ENCODE measurements around the gene SLC1A5. TPM values are rescaled to one million over a fixed set of nuclear protein-coding genes. Genes with fewer than 3 reads are reported as not detected.

The SLC1A5 gene
- total and polyA plus RNA-seq, 2 experiments from 2014 or later, result 43.0 to 63.6 TPM

GRCh38 chr19:46818812-46819211 lies 30.4 kb upstream of the SLC1A5 start:
- no peak for TF ChIP-seq CTCF (IDR thresholded peaks at IDR 0.05; ENCODE audit: low read depth, low read length)
- Histone ChIP-seq H3K4me1 (ENCODE audit: low read depth) (peaks cover 10% of the 10 kb centered on the region), H3K27ac (no peak overlapping the region), H3K4me3 (no peak overlapping the region), H3K27me3 (no peaks in the 10 kb centered on the region), H3K36me3 (no peaks in the 10 kb centered on the region), H3K9me3 (ENCODE audit: low read depth) (no peaks in the 10 kb centered on the region)
- peak in 1 of 2 donors; percentile 37 for DNase-seq (ENCODE audit: low read depth in 1 of 2, low spot score in 1 of 2)

DNA sequence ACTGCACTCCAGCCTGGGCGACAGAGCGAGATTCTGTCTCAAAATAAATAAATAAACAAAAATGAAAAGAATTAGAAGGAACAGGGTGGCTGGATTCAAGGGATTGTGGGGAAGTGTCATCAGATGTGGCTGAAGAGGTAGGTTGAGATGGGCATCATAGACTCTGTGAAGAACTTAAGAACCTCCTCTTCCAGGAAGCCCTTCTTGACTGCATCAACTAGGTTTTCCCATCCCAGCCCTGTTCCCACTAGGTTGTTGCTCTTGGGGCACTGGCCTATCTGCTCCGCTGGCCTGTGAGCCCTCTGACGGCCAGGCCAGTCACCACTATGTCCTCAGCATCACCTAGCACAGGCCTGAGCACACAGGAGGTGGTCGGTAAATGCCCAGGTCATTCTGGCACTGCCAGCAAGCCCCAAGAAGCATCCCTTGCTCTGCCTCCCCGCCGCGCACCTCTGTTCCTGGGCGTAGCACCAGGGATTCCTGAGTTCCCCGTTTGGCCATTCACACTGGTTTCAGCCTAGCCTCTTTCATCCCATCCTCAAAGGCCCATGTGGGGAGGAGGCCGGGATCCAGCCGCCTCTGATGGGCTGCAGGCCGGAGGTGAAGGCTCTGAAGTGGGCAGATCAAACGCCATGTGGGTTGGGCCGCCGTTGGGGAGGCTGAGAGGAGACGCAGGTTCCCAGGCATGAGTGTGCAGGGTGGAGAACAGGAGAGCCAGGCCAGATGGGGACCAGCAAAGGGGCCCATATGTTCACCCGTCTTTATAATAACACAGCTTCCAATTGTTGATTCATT lies 27.6 kb upstream of the SLC1A5 start:
- Histone ChIP-seq H3K36me3 (no peaks in the 10 kb centered on the region), H3K27me3 (no peaks in the 10 kb centered on the region), H3K9me3 (ENCODE audit: low read depth) (no peaks in the 10 kb centered on the region), H3K27ac (no peak overlapping the region), H3K4me3 (no peak overlapping the region), H3K4me1 (ENCODE audit: low read depth) (peaks cover 3% of the 10 kb centered on the region)
- TF ChIP-seq CTCF (IDR thresholded peaks at IDR 0.05; ENCODE audit: low read depth, low read length), result no peak
- DNase-seq (ENCODE audit: low read depth in 1 of 2, low spot score in 1 of 2), result no peak

- DNase-seq (ENCODE audit: low read depth in 1 of 2, low spot score in 1 of 2), result peak in 1 of 2 donors; percentile 90
- no peaks in the 10 kb centered on the region for H3K36me3 ChIP-seq
- peak overlapping the region; percentile 25 for H3K27ac ChIP-seq
- H3K9me3 ChIP-seq (ENCODE audit: low read depth), result no peaks in the 10 kb centered on the region
- no peaks in the 10 kb centered on the region for H3K4me1 ChIP-seq (ENCODE audit: low read depth)
- H3K27me3 ChIP-seq, result no peaks in the 10 kb centered on the region
- no peak for TF ChIP-seq CTCF (IDR thresholded peaks at IDR 0.05; ENCODE audit: low read depth, low read length)
- H3K4me3 ChIP-seq, result no peak overlapping the region
Measured at GRCh38 chr19:46813839-46814358, 25.5 kb upstream of the SLC1A5 start.

GRCh38 chr19:46812977-46813838 lies 24.8 kb upstream of the SLC1A5 start:
- Histone ChIP-seq H3K36me3 (no peaks in the 10 kb centered on the region), H3K27me3 (no peaks in the 10 kb centered on the region), H3K4me3 (no peak overlapping the region), H3K4me1 (ENCODE audit: low read depth) (no peaks in the 10 kb centered on the region), H3K9me3 (ENCODE audit: low read depth) (no peaks in the 10 kb centered on the region), H3K27ac (peak overlapping the region; percentile 25)
- no peak for TF ChIP-seq CTCF (IDR thresholded peaks at IDR 0.05; ENCODE audit: low read depth, low read length)
- DNase-seq (ENCODE audit: low read depth in 1 of 2, low spot score in 1 of 2), result peak; percentile 16 to 29

- Histone ChIP-seq H3K27ac (no peak overlapping the region), H3K4me1 (ENCODE audit: low read depth) (no peaks in the 10 kb centered on the region), H3K4me3 (no peak overlapping the region), H3K27me3 (no peaks in the 10 kb centered on the region), H3K9me3 (ENCODE audit: low read depth) (no peaks in the 10 kb centered on the region), H3K36me3 (no peaks in the 10 kb centered on the region)
- no peak for DNase-seq (ENCODE audit: low read depth in 1 of 2, low spot score in 1 of 2)
- no peak for TF ChIP-seq CTCF (IDR thresholded peaks at IDR 0.05; ENCODE audit: low read depth, low read length)
Measured at GRCh38 chr19:46809534-46810272, 21.3 kb upstream of the SLC1A5 start.

Measured in cardiac muscle cell (in vitro differentiated cells and primary cell).